Panc1 (cell line): Measurements from ENCODE around the gene DOK5.

ENCODE experiments used
- TF ChIP-seq, protein P1 (sequence below): fragments of 450-650 bp; IDR thresholded peaks from 2 replicates; pipeline ENCODE4 v1.5.1; 2017; ENCODE audit warnings: mild to moderate bottlenecking
- TF ChIP-seq, protein P2 (sequence below), 2 experiments: IDR thresholded peaks; 2 replicates each; pipeline ENCODE4 v1.6.1; 2011 to 2012; ENCODE audit warnings: low read depth in 2 of 2, control low read depth in 1 of 2, low read length in 1 of 2, mild to moderate bottlenecking in 1 of 2, moderate library complexity in 1 of 2; ENCODE audit not compliant: insufficient read depth in 1 of 2

DNA sequence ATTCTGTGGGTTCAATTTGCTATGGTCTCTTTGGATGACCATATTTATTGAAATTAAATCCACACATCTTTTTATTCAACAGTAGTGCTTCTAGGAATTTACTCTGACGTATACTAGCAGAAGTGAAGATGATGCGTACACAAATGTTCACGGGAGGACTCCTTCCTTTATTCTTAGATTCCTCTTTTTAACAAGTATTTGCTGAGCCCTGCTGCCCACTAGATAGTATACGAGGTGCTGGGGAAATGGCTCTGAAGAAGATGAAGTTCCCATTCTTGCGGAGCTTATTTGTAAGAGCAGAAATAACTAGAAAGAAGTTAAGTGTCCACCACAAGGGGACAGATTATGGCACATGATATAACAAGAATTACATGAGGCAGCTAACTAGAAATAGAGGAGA lies 145.2 kb downstream of the DOK5 start:
- TF ChIP-seq, protein P1, sequence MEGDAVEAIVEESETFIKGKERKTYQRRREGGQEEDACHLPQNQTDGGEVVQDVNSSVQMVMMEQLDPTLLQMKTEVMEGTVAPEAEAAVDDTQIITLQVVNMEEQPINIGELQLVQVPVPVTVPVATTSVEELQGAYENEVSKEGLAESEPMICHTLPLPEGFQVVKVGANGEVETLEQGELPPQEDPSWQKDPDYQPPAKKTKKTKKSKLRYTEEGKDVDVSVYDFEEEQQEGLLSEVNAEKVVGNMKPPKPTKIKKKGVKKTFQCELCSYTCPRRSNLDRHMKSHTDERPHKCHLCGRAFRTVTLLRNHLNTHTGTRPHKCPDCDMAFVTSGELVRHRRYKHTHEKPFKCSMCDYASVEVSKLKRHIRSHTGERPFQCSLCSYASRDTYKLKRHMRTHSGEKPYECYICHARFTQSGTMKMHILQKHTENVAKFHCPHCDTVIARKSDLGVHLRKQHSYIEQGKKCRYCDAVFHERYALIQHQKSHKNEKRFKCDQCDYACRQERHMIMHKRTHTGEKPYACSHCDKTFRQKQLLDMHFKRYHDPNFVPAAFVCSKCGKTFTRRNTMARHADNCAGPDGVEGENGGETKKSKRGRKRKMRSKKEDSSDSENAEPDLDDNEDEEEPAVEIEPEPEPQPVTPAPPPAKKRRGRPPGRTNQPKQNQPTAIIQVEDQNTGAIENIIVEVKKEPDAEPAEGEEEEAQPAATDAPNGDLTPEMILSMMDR, result no peak
- TF ChIP-seq, protein P2, sequence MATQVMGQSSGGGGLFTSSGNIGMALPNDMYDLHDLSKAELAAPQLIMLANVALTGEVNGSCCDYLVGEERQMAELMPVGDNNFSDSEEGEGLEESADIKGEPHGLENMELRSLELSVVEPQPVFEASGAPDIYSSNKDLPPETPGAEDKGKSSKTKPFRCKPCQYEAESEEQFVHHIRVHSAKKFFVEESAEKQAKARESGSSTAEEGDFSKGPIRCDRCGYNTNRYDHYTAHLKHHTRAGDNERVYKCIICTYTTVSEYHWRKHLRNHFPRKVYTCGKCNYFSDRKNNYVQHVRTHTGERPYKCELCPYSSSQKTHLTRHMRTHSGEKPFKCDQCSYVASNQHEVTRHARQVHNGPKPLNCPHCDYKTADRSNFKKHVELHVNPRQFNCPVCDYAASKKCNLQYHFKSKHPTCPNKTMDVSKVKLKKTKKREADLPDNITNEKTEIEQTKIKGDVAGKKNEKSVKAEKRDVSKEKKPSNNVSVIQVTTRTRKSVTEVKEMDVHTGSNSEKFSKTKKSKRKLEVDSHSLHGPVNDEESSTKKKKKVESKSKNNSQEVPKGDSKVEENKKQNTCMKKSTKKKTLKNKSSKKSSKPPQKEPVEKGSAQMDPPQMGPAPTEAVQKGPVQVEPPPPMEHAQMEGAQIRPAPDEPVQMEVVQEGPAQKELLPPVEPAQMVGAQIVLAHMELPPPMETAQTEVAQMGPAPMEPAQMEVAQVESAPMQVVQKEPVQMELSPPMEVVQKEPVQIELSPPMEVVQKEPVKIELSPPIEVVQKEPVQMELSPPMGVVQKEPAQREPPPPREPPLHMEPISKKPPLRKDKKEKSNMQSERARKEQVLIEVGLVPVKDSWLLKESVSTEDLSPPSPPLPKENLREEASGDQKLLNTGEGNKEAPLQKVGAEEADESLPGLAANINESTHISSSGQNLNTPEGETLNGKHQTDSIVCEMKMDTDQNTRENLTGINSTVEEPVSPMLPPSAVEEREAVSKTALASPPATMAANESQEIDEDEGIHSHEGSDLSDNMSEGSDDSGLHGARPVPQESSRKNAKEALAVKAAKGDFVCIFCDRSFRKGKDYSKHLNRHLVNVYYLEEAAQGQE (IDR thresholded peaks at IDR 0.05; ENCODE audit: insufficient read depth in 1 of 2, low read depth in 2 of 2, low read length in 1 of 2), result no peak
